ENCODE data around the gene FLAD1. TPM values are rescaled to one million over a fixed set of nuclear protein-coding genes. Genes with fewer than 3 reads are reported as not detected.

FLAD1 gene
- total and polyA plus RNA-seq, 2 experiments from 2014 or later = 74.5 to 75.0 TPM

DNA sequence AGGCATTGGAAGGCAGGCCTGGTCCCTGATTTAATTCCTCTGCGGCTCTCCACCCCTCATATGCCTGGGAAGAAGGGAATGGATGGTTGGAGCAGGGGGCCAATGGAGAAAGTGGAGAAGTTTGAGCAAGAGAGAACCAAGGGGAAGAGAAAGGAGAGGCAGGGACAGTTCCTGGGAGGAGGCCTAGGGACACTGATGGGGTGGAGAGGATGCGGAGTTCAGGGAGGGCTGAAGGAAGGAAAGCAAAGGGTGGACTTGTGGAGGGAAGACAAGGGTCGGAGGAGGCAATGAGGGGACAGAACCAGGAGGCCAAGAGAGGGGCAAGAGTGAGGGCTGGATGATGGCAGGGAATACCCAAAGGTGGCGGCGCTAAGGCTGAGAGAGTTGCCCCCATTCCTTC lies 26.6 kb downstream of the FLAD1 start:
- H3K27ac ChIP-seq (ENCODE audit: low read depth) = no peak overlapping the region
- H3K4me1 ChIP-seq (ENCODE audit: insufficient read depth) = peaks cover 48% of the 10 kb centered on the region
- TF ChIP-seq ETS1 (IDR thresholded peaks at IDR 0.05) = no peak
- no peak overlapping the region for H2AFZ ChIP-seq
- H3F3A ChIP-seq (replicated peaks; ENCODE audit: low read depth) = 0 out of 2 replicates have a peak, but pooled peaks cover 3% of the 10 kb centered on the region
- H3K79me2 ChIP-seq (replicated peaks; ENCODE audit: insufficient read depth) = peaks cover 37% of the 10 kb centered on the region
- Mint-ChIP-seq H3K4me3 (peak overlapping the region; percentile 1; the same call in 1 of the 3 replicates), H3K9me3 (no peaks in the 10 kb centered on the region), H3K27ac (no peak overlapping the region), H3K4me1 (peaks cover 68% of the 10 kb centered on the region), H3K27me3 (ENCODE audit: insufficient read depth, low read depth, poor library complexity) (peaks cover 18% of the 10 kb centered on the region), H3K36me3 (ENCODE audit: low read depth) (peaks cover 21% of the 10 kb centered on the region)
- peaks cover 7% of the 10 kb centered on the region for H4K20me1 ChIP-seq (replicated peaks; ENCODE audit: insufficient read depth)
- ATAC-seq = no peak
- H3K4me2 ChIP-seq = peak overlapping the region; percentile 55; the same call in 1 of the 2 replicates
- DNase-seq (ENCODE audit: low spot score) = no peak
- no peak overlapping the region for H3K4me3 ChIP-seq
- H3K36me3 ChIP-seq (ENCODE audit: insufficient read depth) = no peaks in the 10 kb centered on the region
- no peaks in the 10 kb centered on the region for H3K27me3 ChIP-seq (ENCODE audit: insufficient read depth)
- no peaks in the 10 kb centered on the region for H3K9me2 ChIP-seq (ENCODE audit: insufficient read depth)

GRCh38 chr1:155010211-155010918 lies 27.2 kb downstream of the FLAD1 start:
- H3K4me1 Mint-ChIP-seq = peaks cover 64% of the 10 kb centered on the region
- Histone ChIP-seq H4K20me1 (replicated peaks; ENCODE audit: insufficient read depth) (peaks cover 7% of the 10 kb centered on the region), H3K4me1 (ENCODE audit: insufficient read depth) (peaks cover 43% of the 10 kb centered on the region), H3K27ac (ENCODE audit: low read depth) (no peak overlapping the region), H2AFZ (no peak overlapping the region), H3K79me2 (replicated peaks; ENCODE audit: insufficient read depth) (peaks cover 34% of the 10 kb centered on the region), H3K9me2 (ENCODE audit: insufficient read depth) (no peaks in the 10 kb centered on the region), H3K4me2 (0 out of 2 replicates have a peak overlapping the region, but pooled peaks have one; percentile 55), H3K4me3 (no peak overlapping the region), H3F3A (replicated peaks; ENCODE audit: low read depth) (0 out of 2 replicates have a peak, but pooled peaks cover 3% of the 10 kb centered on the region), H3K27me3 (ENCODE audit: insufficient read depth) (no peaks in the 10 kb centered on the region), H3K36me3 (ENCODE audit: insufficient read depth) (no peaks in the 10 kb centered on the region)
- peak overlapping the region; percentile 1; the same call in 1 of the 3 replicates for H3K4me3 Mint-ChIP-seq
- ATAC-seq (no peak), DNase-seq (ENCODE audit: low spot score) (no peak)
- no peaks in the 10 kb centered on the region for H3K9me3 Mint-ChIP-seq
- H3K36me3 Mint-ChIP-seq (ENCODE audit: low read depth) = peaks cover 21% of the 10 kb centered on the region
- H3K27me3 Mint-ChIP-seq (ENCODE audit: insufficient read depth, low read depth, poor library complexity) = peaks cover 16% of the 10 kb centered on the region
- H3K27ac Mint-ChIP-seq = no peak overlapping the region
- TF ChIP-seq JUNB (IDR thresholded peaks at IDR 0.05; ENCODE audit: unreplicated experiment) = no peak
- TF ChIP-seq NANOG (IDR thresholded peaks at IDR 0.05; ENCODE audit: borderline replicate concordance) = no peak
- TF ChIP-seq ETS1 (IDR thresholded peaks at IDR 0.05) = no peak
- no peak for TF ChIP-seq POLR2AphosphoS5 (IDR thresholded peaks at IDR 0.05; ENCODE audit: low read depth)
- TF ChIP-seq ZNF331 (CRISPR knock-in tag; IDR thresholded peaks at IDR 0.05; ENCODE audit: low read depth) = no peak
- TF ChIP-seq, protein P1, sequence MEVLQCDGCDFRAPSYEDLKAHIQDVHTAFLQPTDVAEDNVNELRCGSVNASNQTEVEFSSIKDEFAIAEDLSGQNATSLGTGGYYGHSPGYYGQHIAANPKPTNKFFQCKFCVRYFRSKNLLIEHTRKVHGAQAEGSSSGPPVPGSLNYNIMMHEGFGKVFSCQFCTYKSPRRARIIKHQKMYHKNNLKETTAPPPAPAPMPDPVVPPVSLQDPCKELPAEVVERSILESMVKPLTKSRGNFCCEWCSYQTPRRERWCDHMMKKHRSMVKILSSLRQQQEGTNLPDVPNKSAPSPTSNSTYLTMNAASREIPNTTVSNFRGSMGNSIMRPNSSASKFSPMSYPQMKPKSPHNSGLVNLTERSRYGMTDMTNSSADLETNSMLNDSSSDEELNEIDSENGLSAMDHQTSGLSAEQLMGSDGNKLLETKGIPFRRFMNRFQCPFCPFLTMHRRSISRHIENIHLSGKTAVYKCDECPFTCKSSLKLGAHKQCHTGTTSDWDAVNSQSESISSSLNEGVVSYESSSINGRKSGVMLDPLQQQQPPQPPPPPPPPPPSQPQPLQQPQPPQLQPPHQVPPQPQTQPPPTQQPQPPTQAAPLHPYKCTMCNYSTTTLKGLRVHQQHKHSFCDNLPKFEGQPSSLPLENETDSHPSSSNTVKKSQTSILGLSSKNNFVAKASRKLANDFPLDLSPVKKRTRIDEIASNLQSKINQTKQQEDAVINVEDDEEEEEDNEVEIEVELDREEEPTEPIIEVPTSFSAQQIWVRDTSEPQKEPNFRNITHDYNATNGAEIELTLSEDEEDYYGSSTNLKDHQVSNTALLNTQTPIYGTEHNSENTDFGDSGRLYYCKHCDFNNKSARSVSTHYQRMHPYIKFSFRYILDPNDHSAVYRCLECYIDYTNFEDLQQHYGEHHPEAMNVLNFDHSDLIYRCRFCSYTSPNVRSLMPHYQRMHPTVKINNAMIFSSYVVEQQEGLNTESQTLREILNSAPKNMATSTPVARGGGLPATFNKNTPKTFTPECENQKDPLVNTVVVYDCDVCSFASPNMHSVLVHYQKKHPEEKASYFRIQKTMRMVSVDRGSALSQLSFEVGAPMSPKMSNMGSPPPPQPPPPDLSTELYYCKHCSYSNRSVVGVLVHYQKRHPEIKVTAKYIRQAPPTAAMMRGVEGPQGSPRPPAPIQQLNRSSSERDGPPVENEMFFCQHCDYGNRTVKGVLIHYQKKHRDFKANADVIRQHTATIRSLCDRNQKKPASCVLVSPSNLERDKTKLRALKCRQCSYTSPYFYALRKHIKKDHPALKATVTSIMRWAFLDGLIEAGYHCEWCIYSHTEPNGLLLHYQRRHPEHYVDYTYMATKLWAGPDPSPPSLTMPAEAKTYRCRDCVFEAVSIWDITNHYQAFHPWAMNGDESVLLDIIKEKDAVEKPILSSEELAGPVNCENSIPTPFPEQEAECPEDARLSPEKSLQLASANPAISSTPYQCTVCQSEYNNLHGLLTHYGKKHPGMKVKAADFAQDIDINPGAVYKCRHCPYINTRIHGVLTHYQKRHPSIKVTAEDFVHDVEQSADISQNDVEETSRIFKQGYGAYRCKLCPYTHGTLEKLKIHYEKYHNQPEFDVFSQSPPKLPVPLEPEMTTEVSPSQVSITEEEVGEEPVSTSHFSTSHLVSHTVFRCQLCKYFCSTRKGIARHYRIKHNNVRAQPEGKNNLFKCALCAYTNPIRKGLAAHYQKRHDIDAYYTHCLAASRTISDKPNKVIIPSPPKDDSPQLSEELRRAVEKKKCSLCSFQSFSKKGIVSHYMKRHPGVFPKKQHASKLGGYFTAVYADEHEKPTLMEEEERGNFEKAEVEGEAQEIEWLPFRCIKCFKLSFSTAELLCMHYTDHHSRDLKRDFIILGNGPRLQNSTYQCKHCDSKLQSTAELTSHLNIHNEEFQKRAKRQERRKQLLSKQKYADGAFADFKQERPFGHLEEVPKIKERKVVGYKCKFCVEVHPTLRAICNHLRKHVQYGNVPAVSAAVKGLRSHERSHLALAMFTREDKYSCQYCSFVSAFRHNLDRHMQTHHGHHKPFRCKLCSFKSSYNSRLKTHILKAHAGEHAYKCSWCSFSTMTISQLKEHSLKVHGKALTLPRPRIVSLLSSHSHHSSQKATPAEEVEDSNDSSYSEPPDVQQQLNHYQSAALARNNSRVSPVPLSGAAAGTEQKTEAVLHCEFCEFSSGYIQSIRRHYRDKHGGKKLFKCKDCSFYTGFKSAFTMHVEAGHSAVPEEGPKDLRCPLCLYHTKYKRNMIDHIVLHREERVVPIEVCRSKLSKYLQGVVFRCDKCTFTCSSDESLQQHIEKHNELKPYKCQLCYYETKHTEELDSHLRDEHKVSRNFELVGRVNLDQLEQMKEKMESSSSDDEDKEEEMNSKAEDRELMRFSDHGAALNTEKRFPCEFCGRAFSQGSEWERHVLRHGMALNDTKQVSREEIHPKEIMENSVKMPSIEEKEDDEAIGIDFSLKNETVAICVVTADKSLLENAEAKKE (CRISPR knock-in tag; IDR thresholded peaks at IDR 0.05) = no peak
- no peak for TF ChIP-seq ZNF114 (CRISPR knock-in tag; IDR thresholded peaks at IDR 0.05)
- TF ChIP-seq EZH2phosphoT487 (IDR thresholded peaks at IDR 0.05; ENCODE audit: unreplicated experiment) = no peak
- no peak for TF ChIP-seq CREB1 (CRISPR knock-in tag; IDR thresholded peaks at IDR 0.05; ENCODE audit: low read depth)
- TF ChIP-seq CTCF (conservative IDR thresholded peaks at IDR 0.05; ENCODE audit: low read depth in 2 of 2) = no peak
- TF ChIP-seq STAT1 (IDR thresholded peaks at IDR 0.05; ENCODE audit: unreplicated experiment) = no peak

All from GM23338 (cell line).